Right ventricle myocardium superior (tissue), 1 donor: ENCODE measurements around the gene LRRC74B. TPM values are rescaled to one million over a fixed set of nuclear protein-coding genes. Genes with fewer than 3 reads are reported as not detected.

ENCODE experiments used
- microRNA-seq: library from miRNA; unstranded; fragments of <30 nt; microRNA quantifications from one replicate; pipeline ENCODE4 v1.2.0, GENCODE V29; 2020
- total RNA-seq: library from RNA; stranded (reverse); fragmentation: NEBNext Ultra II Directional; extraction: Animal tissue kit (Norgen Biotek cat#: 25700); gene quantifications from one replicate; pipeline ENCODE4 v1.2.1, GENCODE V29; 2021
- donor health status: DM: no; HTN: yes; CAD: no; lungs with severe emphysema.

Gene LRRC74B
- total RNA-seq, 1 donor from 2014 or later, result not detected

Small RNA genes lying within 50 kb of the gene (microRNA-seq; reads per million reads assigned to microRNA genes)
- not detected for gene MIR649

Other genes starting within 250 kb of the LRRC74B start
- 38.4 TPM for gene PI4KA, start 187.1 kb upstream of the LRRC74B start, total RNA-seq
- 22.3 TPM for gene SNAP29, start 186.9 kb upstream of the LRRC74B start, total RNA-seq
- 50.1 TPM for gene CRKL, start 128.5 kb upstream of the LRRC74B start, total RNA-seq
- gene AIFM3, start 78.7 kb upstream of the LRRC74B start, total RNA-seq, result 0.67 TPM
- 24.7 TPM for gene LZTR1, start 63.6 kb upstream of the LRRC74B start, total RNA-seq
- gene THAP7, start 43.8 kb upstream of the LRRC74B start, total RNA-seq, result 19.4 TPM
- gene P2RX6, start 30.8 kb upstream of the LRRC74B start, total RNA-seq, result 3.9 TPM
- gene SLC7A4, start 13.4 kb upstream of the LRRC74B start, total RNA-seq, result 0.16 TPM